Measurements from ENCODE around the gene NPEPL1.

DNA sequence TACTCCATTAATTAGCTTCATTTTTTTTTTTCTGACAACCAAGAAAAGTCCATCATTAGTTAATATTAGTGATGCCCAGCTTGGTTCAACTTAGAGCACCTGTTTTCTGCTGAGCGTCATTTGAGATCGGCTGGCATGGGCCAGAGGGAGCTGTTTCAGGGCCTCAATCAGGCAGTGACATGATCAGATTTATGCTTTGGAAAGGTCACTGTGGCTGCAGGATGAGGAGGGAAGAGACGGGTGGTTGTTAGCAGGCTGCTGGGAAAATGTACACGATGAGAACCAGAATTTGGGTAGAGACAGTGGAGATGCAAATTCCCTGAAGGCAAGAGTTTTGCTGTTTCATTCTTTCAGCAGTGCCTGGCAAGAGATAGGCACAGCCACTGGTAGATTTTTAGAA, 45.9 kb upstream of the NPEPL1 start:
- TF ChIP-seq, protein P1, sequence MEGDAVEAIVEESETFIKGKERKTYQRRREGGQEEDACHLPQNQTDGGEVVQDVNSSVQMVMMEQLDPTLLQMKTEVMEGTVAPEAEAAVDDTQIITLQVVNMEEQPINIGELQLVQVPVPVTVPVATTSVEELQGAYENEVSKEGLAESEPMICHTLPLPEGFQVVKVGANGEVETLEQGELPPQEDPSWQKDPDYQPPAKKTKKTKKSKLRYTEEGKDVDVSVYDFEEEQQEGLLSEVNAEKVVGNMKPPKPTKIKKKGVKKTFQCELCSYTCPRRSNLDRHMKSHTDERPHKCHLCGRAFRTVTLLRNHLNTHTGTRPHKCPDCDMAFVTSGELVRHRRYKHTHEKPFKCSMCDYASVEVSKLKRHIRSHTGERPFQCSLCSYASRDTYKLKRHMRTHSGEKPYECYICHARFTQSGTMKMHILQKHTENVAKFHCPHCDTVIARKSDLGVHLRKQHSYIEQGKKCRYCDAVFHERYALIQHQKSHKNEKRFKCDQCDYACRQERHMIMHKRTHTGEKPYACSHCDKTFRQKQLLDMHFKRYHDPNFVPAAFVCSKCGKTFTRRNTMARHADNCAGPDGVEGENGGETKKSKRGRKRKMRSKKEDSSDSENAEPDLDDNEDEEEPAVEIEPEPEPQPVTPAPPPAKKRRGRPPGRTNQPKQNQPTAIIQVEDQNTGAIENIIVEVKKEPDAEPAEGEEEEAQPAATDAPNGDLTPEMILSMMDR (IDR thresholded peaks at IDR 0.05; ENCODE audit: control extremely low read depth in 1 of 3, insufficient read depth in 1 of 3, low read depth in 1 of 3, low read length in 3 of 3) = no peak
- TF ChIP-seq POLR2A (IDR thresholded peaks at IDR 0.05; ENCODE audit: control extremely low read depth in 1 of 2, low read depth in 2 of 2, low read length in 2 of 2) = no peak
- TF ChIP-seq USF2 (IDR thresholded peaks at IDR 0.05; ENCODE audit: low read length) = no peak
- no peak for TF ChIP-seq POLR2AphosphoS5 (IDR thresholded peaks at IDR 0.05; ENCODE audit: low read depth, low read length)
- TF ChIP-seq HDAC6 (IDR thresholded peaks at IDR 0.05; ENCODE audit: low read depth, low read length) = no peak
- TF ChIP-seq TBP (IDR thresholded peaks at IDR 0.05; ENCODE audit: low read depth, low read length) = no peak
- no peak for TF ChIP-seq SP2 (IDR thresholded peaks at IDR 0.05; ENCODE audit: low read length)
- no peak for TF ChIP-seq BCL11A (IDR thresholded peaks at IDR 0.05; ENCODE audit: low read depth in 2 of 2, low read length in 2 of 2)
- TF ChIP-seq, protein P2, sequence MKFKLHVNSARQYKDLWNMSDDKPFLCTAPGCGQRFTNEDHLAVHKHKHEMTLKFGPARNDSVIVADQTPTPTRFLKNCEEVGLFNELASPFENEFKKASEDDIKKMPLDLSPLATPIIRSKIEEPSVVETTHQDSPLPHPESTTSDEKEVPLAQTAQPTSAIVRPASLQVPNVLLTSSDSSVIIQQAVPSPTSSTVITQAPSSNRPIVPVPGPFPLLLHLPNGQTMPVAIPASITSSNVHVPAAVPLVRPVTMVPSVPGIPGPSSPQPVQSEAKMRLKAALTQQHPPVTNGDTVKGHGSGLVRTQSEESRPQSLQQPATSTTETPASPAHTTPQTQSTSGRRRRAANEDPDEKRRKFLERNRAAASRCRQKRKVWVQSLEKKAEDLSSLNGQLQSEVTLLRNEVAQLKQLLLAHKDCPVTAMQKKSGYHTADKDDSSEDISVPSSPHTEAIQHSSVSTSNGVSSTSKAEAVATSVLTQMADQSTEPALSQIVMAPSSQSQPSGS (IDR thresholded peaks at IDR 0.05; ENCODE audit: low read length) = no peak

Measured in H1 (cell line).